Activated CD4-positive, alpha-beta T cell treated with anti-CD3 and anti-CD28 coated beads, Interleukin-2, amount 50 U/mL, for 24 hours (primary cell): ENCODE data around the gene EXOSC10.
"Not testable (repeated sequence)": the region's sequence is repeated elsewhere in the genome, so short reads cannot be mapped to it uniquely, and the experiment has no call there.

Source experiments
- DNase-seq, 2 donors: peaks; one replicate each; pipeline ENCODE4 v3.0.0-alpha.2; 2020; ENCODE audit warnings: low read depth in 1 of 2, low spot score in 1 of 2

EXOSC10 gene

DNA sequence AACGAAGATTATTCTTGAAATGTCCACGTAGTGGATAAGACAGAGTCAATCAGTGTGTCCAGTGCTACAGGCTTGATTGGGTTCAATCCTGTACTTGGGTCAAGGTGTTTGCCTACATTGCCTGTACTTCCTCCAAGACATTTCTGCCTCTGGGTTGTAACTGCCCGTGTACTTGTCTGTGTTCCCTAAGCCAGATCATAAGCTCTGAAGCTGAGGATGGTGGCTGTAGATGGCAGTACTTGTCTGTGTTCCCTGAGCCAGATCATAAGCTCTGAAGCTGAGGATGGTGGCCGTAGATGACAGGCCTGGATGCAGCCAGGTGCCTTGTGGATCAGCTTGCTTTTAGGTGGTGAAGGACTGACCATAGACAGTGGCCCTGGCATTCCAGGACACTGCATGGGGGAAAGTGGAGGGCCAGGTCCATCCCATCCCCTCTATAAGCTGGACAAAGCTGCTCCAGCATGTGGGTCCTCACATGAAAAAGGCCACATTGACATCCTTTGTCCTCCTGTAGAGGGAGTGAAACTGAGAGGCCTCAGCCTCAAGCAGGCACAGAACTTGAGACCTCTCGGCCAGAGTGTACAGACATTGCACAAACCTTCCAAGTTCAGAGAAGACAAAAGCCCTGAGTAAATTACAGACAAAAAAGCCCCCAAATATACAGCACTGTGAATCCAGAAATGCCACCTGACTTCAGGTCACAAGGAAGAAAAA lies 37.9 kb downstream of the EXOSC10 start:
- no peak for DNase-seq

DNA sequence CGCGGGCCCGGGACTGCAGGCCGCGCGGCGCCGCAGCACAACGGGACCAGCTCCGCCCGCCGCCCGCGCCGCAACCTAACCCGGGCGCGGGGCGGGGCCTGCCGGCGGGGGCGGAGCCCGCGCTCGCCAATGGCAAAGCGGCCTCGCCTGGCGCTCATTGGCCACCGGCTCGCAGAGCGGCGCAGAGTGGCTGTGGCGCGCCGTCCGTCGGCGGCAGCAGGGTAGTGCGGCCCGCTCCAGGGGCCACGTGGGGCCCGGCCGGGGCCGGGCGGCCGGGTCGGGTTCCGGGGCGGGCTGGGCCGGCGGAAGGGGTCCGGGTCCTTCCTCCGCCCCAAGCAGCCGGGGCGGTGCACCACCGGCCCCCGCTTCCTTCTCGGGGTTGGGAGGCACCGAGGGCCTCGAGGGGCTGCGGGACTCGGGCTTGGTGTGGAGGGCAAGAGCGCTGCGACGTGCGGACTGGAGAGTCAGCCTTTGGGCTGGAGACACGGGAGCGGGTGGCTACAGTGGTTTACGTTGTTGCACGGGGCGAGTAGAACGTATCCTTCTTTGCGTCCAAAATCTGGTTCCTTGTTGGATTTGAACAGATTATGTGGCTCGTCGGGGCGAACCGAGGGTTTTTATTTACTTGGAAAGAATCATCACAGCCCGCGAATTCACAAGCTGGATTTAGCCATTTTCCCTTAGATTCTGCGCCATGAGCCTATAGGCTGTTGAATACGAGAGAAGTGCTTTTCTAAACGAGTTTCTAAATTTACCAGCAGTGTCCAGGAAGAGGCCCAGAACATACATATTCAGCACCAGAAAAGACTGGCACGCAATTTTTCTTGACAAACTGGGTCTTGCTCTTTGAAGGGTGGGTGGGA lies 39.5 kb downstream of the EXOSC10 start, which contains the start of gene SRM:
Gene SRM (minus strand): TSS at position 51 of the 863 bp plus-strand sequence. CDS start 75 bp downstream, outside the sequence.
- DNase-seq: peak; percentile 82 to 85

DNA sequence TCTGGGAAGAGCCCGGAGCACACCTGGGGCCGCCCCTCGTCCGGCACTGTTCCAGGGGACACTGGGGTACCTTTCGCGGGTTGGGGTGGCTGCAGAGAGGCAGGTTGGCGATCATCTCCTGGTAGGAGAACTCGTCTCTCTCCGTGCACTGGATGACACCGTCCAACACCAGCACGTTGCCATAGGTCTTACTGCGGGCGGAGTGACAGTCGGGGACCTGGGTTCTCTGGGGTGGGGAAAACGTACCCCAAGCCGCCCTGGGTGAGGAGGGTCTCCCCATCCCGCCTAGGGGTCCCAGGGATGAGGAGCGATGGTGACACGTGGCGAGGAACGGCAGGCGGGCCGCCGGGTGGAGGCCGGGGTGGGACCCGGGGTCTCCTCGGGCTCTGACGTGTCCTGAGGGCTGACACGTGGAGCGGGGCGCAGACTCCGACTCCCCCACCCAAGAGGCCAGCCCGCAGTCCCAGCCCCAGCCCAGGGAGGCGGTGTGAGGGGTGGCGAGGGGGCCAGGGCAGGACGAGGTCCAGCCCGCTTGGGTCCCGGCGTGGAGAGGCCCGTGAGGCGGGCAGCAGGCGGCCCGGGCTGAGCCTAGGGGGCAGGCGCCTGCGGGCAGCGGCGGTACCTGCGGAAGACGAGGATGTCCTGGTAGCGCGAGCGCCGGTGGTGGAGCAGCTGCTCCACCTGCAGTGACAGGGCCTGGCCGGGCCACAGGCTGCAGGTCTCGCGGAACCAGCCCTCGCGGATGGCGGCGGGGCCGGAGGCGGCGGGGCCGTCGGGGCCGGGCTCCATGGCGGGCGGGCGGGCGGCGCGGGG lies 40.3 kb downstream of the EXOSC10 start:
- DNase-seq: no peak

DNA sequence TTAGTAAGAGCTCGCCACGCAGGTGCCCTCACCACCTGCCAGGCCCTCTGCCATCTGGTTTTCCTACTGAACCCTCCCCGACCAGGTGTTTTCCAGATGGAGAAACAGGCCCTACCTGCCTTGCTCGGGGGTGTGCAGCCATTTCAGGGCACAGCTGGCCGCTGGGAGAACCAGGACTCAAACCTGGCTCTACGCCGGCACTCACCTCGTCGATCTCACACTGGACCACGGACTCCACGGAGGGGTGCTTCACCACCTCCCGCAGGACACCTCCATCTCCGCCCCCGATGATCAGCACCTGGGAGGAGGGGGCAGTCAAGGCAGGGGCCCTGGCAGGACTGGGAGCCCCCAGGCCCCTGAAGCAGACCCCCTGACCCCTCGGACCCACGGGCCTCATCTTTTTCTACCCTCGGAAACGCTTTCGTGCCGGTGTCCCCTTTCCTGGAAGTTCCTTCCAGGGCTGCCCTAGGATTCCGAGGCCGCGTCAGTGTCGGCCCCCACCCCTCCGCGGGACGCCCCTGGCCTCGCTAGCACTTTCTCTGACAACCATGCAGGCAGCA lies 41.0 kb downstream of the EXOSC10 start:
- DNase-seq: no peak

DNA sequence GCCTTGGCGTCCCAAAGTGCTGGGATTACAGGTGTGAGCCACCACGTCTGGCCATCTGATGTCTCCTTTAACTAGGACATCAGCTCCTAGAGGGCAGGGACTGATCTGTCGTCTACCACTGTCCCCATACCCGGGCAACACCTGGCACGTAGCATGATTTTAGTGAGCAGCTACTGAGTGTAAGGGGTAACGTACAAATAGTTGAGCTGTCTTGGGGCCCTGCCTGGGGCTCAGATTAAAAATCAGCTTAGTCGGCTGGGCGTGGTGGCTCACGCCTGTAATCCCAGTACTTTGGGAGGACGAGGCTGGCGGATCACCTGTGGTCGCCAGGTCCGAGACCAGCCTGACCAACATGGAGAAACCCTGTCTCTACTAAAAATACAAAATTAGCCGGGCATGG lies 41.6 kb downstream of the EXOSC10 start:
- no peak for DNase-seq

DNA sequence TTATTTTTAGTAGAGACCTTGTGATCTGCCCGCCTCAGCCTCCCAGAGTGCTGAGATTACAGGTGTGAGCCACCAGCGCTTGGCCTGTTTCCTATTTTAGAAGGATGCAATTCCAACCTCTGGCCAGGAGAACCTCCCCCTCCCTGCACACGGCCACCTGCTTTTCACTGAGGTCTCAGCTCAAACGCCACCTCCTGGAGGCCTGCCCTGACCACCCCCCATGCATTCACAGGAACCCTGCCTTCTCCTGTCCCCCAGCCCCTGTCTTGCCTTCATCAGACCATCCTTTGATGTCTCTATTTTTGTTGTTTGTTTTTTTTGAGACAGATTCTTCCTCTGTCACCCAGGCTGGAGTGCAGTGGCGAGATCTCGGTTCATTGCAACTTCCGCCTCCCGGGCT lies 42.2 kb downstream of the EXOSC10 start:
- DNase-seq: no peak

DNA sequence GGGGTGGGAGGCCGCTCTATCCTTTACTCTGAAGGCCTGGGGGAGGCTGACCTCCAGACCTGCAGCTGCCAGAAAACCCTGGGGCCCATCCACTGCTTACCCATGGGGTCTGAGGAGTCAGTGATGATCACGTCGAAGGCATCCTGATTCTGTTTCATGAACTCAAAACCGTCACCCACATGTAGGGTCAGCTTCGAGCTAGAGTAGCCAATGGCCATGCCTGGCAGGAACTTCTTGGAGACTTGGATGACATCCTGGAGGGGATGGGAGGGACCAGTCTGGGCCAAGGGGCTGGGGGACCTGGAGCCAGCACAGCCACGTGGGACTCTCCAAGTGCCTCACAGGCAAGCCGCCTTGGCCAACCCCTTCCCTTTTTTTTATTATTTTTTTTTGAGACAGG lies 43.2 kb downstream of the EXOSC10 start:
- DNase-seq: no peak

DNA sequence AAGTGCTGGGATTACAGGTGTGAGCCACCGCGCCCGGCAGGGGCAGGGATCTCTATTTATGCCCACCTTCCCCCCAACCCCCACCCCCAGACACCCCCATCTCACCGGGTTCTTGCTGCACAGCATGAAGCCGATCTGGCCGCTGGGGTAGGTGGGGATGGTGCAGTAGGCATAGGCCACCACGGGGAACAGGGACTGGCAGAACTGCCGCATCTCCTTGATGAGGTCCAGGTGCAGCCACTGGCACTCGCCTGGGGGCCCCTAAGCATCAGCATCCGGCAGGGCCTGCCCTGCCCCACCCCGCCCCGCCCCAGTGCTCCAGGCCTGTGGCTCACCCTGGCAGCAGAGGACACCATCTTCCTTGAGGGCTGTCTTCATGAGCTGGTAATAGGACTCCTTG lies 44.0 kb downstream of the EXOSC10 start:
- DNase-seq: no peak

DNA sequence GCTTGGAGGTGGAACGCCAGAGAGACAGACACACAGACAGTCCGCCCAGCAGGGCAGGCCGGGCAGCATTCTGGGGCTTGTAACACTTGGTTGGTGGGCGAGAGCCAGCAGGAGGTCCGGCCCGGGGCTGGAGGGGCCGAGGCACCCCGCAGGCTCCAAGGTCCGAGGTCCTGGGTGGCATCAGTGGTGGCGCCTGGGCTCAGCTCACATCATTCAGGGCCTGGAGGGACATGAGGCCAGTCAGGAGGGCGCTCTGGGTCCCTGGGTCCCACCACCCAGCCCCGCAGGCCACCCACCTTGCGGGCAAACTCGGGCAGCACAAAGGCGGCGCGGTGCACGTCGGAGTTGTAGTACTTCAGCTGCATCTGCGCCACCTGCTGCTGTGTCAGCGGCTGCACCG lies 45.0 kb downstream of the EXOSC10 start:
- DNase-seq: no peak

DNA sequence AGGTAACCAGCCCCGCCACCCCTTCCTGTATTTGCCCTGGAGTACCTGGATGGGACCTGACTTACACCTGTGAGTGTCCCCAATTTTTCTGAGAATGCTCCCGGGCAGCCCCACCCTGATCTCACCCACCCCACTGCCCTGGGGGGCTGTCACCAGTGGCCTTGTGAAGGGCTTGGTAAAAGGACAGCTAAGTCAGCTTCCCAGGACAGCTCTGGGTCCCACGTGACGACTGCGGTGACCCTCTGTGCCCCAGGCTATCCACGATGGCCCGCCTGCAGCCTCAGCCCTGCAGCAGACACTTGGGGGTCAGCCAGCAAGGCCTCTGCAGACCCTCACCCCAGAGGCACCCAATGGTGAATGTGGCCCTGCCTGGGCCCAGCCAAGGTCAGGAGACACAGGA lies 45.5 kb downstream of the EXOSC10 start:
- DNase-seq: no peak

DNA sequence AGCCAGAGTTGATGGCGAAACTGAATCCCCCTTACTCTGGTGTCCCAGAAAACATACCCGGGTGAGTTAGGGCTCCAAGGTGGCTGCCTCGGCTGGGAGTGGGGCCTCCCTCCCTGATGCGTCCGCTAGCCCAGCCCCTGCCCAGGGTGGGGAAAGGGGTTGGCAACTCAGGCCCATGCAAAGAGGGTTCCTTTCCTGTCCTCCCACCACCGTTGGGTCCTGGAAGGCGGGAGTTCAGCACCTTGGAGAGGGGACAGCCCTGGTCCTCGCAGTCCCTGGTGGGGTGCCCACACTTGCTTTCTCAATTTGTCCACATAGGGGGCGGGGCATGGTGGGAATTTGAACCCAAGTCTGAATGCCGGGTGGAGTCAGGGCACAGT lies 45.9 kb downstream of the EXOSC10 start:
- no peak for DNase-seq

DNA sequence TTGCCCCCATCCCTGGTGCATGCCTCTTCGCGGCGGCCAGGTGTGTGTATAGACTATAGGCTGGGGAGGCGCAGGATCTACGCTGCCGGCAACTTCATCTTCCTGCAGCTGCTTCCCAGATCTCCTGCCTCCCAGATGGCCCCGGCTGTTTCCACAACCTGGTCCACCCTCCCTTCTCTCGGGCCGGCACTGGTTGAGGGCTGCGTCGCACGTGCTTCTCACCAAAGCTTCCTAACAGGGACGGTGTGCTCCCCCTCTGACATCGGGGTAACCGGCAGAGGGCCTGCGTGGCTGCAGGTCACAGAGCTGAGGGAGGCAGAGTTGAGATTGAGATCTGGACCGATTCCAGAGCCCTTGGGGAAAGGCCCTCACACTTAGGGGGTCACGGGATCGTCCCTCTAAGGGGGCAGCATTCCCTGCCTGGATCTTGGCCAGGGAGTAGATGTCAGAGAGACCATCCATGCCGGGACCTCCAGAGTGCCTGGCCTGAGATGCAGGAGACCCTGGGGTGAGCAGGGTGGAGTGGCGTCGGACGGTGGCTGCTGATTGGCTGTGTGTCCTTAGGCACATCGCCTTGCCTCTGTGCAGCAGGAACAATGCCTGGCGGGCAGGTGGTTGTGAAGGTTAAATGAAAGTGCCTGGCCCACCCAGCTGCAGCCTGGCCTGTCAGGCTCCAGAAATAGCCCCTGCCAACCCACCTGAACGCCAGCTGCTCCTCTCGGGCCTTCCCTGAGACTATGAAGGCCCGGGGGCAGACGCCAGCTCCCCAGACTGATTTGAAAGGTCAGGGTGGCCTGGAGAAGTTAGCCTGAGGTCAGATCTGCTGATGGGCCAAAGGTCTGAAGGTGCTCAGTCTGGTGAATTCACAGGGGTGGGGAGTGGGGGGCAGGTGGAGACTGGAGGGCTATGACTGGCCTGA lies 46.6 kb downstream of the EXOSC10 start:
- no peak for DNase-seq

DNA sequence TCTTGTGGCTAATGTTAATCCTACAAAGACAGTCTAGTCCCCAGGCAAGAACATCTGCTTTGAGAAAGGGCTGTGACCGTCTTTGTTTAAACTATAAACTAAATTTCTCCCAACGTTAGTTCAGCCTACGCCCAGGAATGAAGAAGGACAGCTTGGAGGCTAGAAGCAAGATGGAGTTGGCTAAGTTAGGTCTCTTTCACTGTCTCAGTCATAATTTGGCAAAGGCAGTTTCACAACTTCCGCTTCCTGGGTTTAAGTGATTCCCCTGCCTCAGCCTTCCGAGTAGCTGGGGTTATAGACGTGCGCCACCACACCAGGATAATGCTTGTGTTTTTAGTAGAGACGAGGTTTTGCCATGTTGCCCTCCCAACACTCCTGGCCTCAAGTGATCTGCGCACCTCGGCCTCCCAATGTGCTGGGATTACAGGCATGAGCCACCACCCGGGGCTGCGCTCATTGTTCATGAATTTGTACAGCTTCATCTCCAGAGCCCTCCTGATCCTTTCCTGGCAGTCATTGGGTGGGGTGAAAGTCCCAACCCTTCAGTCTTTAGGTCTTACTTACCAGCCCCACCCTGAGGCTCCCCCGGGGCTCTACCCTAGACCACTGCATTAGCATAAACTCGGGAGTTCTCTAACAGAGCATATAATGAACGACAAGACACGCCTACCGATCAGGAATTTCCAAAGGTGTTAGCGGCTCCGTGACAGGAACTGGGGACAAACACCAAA lies 47.7 kb downstream of the EXOSC10 start:
- no peak for DNase-seq

DNA sequence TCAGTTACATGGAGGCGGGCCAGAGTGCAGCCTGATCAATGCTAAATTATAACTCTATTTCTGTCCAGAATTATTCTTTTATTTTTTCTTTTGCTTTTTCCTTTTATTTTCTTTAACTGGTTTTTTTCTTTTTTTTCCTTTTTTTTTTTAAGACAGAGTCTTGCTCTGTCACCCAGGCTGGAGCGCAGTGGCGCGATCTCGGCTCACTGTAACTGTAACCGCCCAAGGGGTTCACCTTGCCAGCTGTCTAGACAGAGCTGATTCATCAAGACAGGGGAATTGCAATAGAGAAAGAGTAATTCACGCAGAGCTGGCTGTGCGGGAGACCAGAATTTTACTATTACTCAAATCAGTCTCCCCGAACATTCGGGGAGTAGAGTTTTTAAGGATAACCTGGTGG lies 48.5 kb downstream of the EXOSC10 start:
- DNase-seq: not testable (repeated sequence)

DNA sequence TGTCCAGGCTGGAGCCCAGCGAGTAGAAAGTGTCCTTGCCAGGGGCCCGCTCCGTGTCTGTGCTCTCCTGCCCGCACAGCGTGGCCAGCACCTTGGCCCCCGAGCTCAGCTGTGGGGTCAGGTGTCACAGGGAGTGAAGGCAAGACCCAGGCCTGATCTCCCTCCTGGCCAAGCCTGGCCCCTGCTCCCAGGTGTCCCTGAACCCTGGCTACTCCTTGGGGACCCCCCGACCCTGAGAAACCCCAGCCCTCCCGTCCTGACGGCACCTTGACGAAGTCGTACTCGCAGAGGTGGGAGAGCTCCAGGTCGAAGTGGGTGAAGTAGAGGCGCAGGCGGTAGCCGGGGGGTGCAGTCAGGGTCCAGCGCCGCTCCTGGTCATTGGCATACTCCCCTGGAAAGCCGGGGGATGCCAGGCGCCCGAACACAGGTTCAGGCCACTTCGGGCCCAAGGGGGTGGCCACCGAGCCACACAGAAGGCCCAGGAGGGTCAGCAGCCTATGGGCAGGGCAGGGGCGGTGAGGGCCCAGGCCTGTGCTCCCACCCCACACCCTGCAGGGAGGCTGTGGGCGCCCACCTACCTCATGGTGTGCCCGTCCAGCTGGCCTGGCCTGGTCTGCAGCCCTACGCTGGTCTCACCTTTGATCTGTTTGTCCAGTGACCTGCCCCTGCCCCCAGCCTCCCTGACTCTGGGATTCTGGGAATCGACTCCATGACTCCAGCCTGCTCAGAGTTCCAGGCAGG lies 52.9 kb downstream of the EXOSC10 start, which contains the start of gene MASP2:
Gene MASP2 (minus strand): TSS at position 615 of the 741 bp plus-strand sequence. CDS start 32 bp downstream, at position 583.
- no peak for DNase-seq

DNA sequence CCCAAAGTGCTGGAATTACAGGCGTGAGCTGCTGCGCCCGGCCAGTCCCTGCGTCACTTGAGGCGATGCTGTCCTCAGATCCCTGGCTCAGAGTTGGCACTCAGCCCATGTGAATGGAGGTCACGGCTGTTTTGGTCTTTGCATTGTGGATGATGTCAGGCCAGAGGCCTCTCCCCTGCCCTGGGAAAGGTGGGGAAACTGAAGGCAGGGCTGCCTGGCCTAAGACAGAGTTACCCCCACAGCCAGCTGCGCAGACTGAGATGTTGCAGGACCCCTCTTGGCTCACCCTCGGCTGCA lies 53.5 kb downstream of the EXOSC10 start:
- no peak for DNase-seq

DNA sequence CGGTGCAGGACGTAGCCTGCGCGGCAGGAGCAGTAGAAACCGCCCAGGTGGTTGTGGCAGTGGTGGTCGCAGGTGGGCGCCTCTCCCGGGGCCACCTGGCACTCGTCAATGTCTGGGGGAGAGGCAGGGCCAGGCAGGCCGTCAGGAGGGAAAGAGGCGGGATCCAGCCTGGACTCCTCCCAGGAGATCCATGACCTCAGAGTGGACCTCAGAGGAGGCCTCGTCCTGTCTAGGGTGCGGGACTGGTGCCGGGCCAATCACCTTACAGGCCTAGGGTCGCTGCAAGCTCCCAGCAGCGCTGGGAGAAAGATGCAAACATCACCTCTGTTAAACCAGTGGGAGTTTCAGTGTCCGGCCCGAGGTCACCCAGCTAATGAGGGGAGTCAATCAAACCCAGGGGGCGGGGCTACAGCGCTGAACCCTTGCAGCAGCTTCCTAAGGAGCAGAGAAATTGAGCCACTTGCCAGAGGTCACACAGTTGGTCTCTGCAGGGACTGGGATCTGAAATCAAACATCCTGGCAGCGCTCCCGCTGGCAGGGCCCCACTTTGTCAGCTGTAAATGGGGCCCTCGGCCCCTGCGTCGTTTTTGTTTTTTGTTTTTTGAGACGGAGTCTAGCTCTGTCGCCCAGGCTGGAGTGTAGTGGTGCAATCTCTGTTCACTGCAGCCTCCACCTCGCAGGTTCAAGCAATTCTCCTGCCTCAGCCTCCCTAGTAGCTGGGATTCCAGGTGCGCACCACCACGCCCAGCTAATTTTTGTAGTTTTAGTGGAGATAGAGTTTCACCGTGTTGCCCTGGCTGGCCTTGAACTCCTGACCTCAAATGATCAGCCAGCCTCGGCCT lies 54.0 kb downstream of the EXOSC10 start:
- DNase-seq: no peak

DNA sequence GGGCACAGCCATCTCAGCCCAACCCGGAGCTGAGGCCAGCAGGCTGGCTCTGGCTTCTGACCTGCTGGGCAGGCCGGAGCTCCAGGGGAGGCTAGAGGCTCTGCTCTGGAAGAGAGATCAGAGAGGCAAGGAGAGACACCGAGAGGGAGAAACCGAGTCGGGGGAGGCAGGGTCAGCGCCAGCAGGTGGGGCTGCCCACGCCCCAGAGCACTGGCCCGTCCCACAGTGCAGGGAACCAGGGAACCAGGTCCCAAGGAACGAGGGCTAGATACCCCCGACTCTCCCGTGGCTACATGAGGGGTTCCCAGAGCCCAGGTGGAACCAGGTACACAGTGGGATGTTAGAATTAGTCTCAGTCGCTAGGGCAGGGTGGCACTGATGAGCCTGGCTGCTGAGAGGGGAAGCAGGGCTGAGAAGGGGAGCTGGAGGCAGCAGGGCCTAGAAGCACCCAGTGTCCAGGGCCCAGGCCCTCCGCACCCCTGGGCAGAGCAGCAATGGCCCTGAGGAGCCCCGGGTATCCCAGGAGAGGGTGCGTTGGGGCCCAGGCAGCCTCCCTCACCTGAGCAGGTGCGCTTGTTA lies 54.7 kb downstream of the EXOSC10 start:
- no peak for DNase-seq
